ENCODE measurements around the gene VAMP5.
"Not testable (repeated sequence)": the region's sequence is repeated elsewhere in the genome, so short reads cannot be mapped to it uniquely, and the experiment has no call there.

The VAMP5 gene

DNA sequence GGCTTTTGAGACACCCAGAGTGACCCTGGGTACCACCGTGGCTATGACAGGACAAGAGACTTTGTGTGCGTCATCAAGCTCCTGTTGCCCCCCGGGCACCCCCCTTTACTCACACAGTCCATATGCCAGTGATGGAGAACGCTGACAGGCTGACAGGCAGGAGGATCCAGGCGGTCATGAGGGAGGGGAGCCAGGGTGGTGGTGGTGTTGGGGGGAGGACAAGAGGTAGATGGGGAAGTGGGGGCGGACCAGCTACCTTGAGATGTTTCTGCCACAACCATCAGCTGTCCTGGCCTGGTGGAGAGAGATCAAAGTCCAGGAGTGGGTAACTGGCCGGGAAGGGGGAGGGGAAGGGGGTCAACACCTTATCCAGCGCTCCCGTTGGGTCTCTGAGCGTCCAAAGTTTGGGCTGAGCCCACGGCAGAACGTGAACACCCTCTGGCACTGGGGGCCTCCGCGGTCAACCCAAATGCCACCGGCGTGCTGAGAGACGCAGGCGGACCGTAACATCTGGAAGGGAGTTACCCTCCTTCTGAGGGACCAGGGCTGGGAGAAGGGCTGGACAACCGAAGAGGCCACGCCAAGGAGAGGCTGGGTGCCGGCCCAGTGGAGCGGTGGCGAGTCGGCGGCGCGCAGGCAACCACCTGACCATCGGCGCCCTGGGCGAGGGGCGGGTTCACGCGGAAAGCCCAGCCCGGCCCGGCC lies 17.7 kb downstream of the VAMP5 start:
- DNase-seq, result peak; percentile 30

- peak; percentile 93 for DNase-seq
Observed at GRCh38 chr2:85602476-85603234, 18.4 kb downstream of the VAMP5 start, which contains the start of gene TMEM150A. Gene TMEM150A, minus strand, starts transcription at chr2:85602698. Its CDS starts 750 bp downstream, at chr2:85601948.

GRCh38 chr2:85604133-85604444 lies 19.9 kb downstream of the VAMP5 start:
- not testable (repeated sequence) for DNase-seq

DNA sequence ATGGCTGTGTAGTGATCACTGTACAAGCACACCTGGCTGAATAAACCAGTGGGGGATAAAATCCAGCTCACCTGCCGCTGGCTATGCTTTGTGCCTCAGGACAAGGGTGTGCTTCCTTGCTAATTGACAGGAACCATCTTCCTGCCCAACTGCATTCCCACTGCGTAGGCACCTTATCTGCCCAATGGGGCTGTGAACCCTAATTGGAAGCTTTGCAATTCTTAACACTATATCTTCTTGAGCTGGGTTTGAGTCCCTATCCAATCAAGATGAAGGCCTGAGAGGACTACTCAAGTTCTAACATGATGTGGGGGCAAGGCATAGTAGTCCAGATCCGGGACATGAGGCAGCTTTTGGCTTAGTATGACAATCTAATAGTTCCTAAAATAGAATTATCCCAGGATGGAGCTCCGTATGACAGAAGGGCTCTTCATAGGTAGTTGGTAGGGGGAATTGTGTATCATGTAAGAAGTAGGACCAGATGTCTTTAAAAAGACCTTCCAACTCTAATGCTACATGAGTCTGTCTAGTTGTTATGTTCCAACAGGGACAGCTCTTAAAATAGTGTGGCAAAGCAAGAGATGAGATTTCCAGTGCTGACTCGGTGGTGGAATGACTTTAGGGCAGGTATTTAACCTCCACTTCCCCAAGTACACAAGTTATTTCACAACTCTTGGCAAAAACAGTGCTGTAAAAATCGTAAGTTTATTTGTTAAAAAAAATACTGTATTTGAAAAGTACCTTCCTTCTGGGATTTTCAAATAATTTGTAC lies 20.5 kb downstream of the VAMP5 start:
- no peak for DNase-seq

DNA sequence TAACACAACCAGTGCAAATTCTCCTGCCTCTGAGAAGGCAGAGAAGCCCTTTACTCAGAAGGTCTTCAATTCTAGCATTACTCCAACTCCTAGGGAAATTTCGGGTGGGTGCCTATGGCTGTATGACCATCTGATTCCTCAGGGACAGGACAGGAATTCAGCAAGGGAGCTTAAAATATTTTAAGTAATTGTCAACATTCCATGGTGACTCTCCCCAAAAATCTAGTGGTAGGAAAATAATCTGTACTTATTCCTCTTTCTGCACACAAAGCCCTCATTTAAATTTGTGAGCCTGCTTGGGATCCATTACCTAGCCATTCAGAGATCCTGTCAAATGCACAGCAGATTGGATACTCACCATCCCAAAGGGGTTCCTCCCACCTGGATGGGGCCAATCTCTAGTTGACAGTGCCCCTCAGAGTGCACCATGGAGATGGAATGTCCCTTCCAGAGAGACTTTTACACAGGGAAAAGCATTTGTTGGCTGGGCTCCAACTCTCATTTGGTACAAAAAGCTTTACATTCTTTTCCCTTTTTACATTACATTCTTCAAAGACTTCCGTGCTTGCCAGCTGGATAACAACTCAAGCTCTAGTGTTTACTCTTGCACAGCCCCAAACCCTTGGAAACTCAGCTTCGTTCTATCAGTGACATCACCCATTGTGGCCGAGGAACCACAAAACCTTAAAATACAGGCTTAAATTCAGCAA lies 21.3 kb downstream of the VAMP5 start:
- no peak for DNase-seq

- DNase-seq, result no peak
Observed at GRCh38 chr2:85606116-85606455, 21.9 kb downstream of the VAMP5 start.

- no peak for DNase-seq
Observed at GRCh38 chr2:85607268-85608215, 23.3 kb downstream of the VAMP5 start.

DNA sequence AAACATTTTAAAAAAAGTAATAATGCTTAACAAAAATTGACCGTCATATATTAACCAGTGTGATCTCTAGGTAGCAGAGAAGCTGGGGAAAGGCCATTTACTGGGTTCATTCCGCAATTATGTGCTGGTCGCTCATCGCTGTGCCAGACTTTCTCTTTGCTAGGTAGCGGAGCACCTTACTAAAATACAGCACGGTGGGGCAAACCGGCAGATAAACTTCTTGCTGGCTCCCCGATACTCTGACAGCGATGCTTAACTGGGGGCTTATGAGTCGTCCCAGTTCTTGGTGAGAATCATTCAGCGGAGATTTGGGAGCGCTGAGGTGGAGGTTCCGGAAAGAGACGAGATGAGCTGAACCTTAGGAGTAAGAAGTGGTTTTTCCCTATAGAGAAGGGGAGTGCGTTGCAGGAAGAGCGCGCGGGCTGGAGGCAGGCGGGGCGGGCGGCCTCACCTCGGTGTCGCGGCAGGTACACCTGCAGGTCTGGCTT lies 27.0 kb downstream of the VAMP5 start:
- DNase-seq, result no peak

GRCh38 chr2:85611705-85612587 lies 27.7 kb downstream of the VAMP5 start, which contains the start of gene C2orf68:
Gene C2orf68, minus strand, starts transcription at chr2:85612066. Its CDS starts 82 bp downstream, at chr2:85611984.
- DNase-seq, result peak; percentile 90

- no peak for DNase-seq
Observed at GRCh38 chr2:85613717-85614515, 29.7 kb downstream of the VAMP5 start.

- not testable (repeated sequence) for DNase-seq
Observed at GRCh38 chr2:85614757-85615156, 30.5 kb downstream of the VAMP5 start.

- DNase-seq, result no peak
Observed at GRCh38 chr2:85615413-85615728, 31.1 kb downstream of the VAMP5 start.

DNA sequence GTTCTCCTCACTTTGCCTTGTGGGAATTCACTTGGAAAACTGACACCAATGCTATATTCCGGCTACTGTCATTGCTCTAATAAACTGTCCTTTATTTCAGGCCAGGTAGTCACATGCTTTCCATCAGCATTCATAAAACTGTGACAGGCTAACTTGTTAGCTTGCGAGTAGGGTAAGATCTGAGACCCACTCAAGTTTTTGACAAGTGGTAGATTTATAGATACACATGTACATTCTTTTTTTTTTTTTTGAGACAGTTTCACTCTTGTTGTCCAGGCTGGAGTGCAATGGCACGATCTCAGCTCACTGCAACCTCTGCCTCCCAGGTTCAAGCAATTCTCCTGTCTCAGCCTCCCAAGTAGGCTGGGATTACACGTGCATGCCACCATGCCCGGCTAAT lies 33.5 kb downstream of the VAMP5 start:
- not testable (repeated sequence) for DNase-seq

DNA sequence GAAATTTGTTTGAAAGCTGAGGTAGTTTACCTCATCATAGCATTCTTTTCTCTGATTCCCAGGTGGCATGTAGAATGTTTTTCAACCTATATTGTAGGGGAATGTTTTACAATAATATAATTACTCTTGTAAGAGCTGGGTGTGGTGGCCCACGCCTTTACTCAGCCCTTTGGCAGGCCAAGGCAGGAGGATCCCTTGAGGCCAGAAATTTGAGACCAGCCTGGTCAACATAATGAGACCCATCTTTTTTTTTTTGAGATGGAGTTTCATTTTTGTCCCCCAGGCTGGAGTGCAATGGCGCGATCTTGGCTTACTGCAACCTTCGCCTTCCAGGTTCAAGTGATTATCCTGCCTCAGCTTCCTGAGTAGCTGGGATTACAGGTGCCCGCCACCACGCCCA lies 35.4 kb downstream of the VAMP5 start:
- DNase-seq, result no peak

GRCh38 chr2:85621338-85621737 lies 37.1 kb downstream of the VAMP5 start:
- no peak for DNase-seq

DNA sequence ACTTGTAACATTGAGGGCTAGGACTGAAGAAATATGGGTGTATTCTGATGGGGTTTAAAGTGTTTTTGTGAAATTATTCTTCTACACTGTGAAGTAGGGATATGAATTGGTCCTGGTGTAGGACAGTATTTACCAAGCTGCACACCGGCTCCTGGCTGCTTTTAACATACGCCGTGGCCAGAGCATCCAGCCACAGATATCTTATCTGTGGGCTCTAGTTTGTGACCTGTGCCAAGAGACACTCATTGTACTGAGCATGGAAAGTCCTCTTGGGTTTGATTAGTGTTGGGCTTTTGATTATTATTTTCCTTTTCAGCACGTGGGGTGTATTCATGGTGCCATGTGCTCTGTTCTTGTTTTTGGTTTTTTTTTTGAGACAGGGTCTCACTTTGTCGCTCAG lies 39.8 kb downstream of the VAMP5 start:
- DNase-seq, result no peak

- DNase-seq, result peak; percentile 2
Observed at GRCh38 chr2:85628658-85629057, 44.4 kb downstream of the VAMP5 start.

DNA sequence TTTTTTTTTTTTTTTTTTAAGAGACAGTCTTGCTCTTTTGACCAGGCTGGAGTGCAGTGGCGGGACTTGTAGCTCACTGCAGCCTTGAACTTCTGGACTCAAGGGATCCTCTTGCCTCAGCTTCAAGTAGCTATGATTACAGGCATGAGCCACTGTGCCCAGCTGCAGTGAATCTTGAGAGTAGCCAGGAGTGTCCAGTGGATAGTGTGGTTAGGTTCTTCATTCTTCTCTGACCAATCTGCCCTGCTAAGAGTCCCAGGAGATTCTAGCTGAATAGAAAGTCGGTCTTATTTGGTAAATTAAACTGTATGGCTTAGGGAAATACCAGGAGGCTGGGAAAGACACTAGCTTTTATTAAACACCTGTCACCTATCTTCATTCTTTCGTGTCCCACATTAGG lies 47.1 kb downstream of the VAMP5 start:
- DNase-seq, result no peak

- DNase-seq, result peak; percentile 19
Observed at GRCh38 chr2:85635011-85635410, 50.8 kb downstream of the VAMP5 start.

- DNase-seq, result peak; percentile 28
Observed at GRCh38 chr2:85635636-85636035, 51.4 kb downstream of the VAMP5 start.
